GM21526 (cell line): ENCODE data around the gene SAGE1.
"Not testable (repeated sequence)": the region's sequence is repeated elsewhere in the genome, so short reads cannot be mapped to it uniquely, and the experiment has no call there.

ENCODE experiments used
- ATAC-seq: cut with Tn5 transposase; IDR thresholded peaks from one replicate; pipeline ENCODE4 v1.9.1; 2021; ENCODE audit warnings: moderate library complexity; ENCODE audit not compliant: unreplicated experiment, low FRiP score

The SAGE1 gene

DNA sequence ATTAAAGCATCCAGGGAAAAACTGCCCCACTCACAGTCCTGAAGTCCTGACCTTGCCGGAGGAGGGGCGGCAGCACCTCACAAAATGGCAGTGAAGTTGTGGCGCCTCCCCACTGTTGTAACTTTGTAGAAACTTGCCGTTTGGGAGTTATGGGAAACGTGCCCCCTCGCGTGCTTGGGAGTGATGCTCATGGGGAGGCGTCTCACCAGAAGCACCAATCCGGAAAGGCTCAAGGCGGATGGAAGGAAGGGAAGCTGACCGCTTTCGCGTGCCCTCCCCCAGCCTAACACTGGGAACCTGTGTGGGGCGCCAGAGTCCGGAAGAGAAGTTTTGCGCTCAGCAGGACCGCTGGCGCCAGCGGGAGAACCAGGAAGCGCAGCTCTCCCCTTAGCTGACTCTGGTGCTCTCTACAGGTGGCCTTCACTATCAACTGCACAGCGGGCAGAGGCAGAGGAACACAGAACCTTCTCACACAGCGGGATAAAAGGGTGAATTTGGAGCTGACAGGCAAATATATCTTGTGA lies at the start of gene SAGE1, which contains the start of gene CT45A10:
SAGE1 (plus strand) TSS at position 423 of the 524 bp plus-strand sequence. CDS start 2,527 bp downstream, outside the sequence.
CT45A10 (minus strand) TSS at position 151 of the 524 bp plus-strand sequence. CDS start 8,100 bp downstream, outside the sequence.
- no peak for ATAC-seq

GRCh38 chrX:135854438-135854837 lies 39.1 kb upstream of the SAGE1 start, which contains the start of gene CT45A8:
Gene CT45A8, minus strand, starts transcription at chrX:135854538. Its CDS starts 3,755 bp downstream, at chrX:135850783.
- ATAC-seq = not testable (repeated sequence)

DNA sequence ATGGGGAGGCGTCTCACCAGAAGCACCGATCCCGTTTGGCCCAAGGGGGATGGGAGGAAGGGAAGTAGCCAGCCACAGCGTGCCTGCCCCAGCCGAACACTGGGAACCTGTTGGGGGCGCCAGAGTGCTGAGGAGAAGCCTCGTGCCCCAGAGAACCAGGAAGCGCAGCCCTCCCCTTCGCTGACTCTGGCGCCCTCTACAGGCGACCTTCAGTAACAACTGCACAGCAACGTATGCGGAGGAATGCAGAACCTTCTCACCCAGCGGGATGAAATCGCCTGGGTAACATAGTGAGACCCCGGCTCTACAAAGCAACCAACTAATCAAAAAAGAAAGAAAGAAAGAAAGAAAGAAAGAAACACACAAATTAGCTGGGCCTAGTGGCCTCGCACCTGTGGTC lies 21.8 kb upstream of the SAGE1 start, which contains the start of gene CT45A9:
CT45A9 (minus strand) TSS at position 101 of the 400 bp plus-strand sequence. CDS start 3,751 bp downstream, outside the sequence.
- ATAC-seq = not testable (repeated sequence)

- ATAC-seq = not testable (repeated sequence)
These were observed 10.8 kb upstream of the SAGE1 start for GRCh38 chrX:135882741-135883140.

GRCh38 chrX:135888230-135888629 lies 5.3 kb upstream of the SAGE1 start:
- ATAC-seq = not testable (repeated sequence)

DNA sequence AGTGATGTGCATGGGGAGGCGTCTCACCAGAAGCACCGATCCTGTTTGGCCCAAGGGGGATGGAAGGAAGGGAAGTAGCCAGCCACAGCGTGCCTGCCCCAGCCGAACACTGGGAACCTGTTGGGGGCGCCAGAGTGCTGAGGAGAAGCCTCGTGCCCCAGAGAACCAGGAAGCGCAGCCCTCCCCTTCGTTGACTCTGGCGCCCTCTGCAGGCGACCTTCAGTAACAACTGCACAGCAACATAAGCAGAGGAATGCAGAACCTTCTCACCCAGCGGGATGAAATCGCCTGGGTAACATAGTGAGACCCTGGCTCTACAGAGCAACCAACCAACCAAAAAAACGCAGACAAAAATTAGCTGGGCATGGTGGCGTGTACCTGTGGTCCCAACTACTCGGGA lies 4.5 kb upstream of the SAGE1 start:
- ATAC-seq = not testable (repeated sequence)

DNA sequence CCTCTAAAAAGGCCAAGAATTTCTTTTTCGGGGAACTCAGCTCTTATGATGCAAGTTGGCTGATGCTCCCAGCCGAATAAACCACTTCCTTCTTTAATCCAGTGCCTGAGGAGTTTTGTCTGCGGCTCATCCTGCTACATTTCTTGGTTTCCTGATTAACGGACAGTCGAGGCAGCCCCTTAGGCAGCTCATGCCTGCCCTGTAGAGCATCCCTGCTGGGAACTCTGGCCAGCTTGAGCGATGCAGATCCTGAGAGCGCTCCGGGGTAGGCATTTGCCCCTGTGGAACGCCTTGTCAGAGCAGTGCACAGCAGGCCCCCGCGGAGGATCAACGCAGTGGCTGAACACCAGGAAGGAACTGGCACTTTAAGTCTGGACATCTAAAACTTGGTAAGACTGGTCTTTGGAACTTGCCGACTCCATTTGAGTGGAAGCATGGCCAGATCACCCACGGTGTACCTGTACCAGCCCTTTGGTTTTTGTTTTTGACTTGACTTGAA lies 3.4 kb upstream of the SAGE1 start:
- no peak for ATAC-seq

DNA sequence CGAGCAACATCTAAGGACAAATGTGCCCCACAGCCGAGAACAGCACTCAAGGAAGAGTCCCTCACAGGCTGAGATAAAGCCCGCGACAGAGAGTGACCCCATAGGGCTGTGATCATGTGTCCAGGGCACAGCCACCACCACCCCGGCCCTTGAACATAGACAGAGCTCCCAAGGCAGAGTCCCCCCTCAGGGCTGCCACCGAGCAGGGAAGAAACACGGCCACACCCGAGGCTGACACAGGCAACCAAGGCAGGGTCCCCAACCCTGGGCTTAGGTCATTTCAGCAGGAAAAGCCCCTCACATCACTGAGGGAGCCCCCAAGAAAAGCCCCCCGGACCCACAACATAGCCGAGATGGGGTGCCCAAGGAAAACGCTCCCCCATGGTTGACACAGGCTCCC lies 735 bp upstream of the SAGE1 start:
- ATAC-seq = no peak

GRCh38 chrX:135910251-135910650 lies 16.7 kb downstream of the SAGE1 start:
- no peak for ATAC-seq

GRCh38 chrX:135914404-135914803 lies 20.9 kb downstream of the SAGE1 start:
- no peak for ATAC-seq

- not testable (repeated sequence) for ATAC-seq
These were observed 27.0 kb downstream of the SAGE1 start for GRCh38 chrX:135920516-135920915.

DNA sequence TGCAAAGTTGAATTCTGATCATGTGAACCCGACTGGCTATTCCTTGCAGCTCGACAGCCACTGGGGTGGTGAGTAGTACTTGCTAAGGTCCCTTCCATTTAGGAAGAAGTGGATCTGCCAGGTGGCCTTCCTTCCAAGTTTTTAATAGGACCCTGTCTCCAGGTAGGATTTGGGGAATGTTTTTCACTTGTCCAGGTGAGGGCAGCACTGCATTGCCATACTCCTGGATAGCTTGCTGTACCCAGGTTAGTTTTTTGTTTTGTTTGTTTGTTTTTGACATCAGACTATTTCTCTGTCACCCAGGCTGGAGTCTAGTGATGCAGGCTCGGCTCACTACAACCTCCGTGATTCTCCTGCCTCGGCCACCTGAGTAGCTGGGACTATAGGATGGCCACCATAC lies 29.8 kb downstream of the SAGE1 start:
- ATAC-seq = no peak

DNA sequence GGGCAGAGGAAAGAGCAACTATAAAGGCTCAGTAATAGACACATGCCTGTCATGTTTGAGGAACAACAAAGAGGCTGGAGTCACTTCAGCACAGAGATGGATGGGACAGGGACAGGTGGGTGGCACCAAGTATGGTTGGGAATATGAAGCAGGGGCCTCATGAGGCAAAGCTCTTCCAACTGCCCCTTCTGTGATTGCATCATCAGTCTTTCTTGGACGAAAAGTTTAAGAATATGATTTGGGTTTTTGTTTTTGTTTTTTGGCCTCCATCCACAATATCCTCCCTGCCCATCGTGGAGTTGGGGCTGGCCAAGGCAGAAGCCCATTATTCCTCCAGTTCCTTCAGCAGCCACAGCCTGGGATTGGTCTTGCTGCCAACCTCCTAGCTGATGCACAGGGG lies 34.4 kb downstream of the SAGE1 start:
- no peak for ATAC-seq

- no peak for ATAC-seq
These were observed 38.4 kb downstream of the SAGE1 start for GRCh38 chrX:135931644-135932487.

- ATAC-seq = no peak
These were observed 51.0 kb downstream of the SAGE1 start for GRCh38 chrX:135944486-135944885.

DNA sequence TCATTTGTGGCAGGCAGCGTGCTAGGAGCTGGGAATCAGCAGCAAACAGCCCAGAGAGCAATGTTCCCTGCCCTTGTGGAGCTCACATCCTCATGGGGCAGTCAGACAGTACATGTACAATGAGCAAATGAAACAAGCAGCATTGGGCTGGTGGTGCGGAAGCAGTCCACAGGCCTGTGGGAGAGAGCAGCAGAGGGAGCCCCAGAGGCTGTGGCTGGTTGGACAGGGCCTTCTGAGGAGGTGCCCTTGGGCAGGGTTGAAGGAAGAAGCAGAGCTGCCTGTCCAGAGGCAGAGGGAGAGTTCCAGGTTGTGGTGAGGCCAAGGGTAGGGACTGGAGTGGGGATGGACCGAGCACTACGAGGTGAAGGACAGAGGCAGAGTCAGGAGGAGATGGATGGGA lies 57.8 kb downstream of the SAGE1 start:
- no peak for ATAC-seq
